HFF-Myc (cell line): ENCODE results near the gene TAF4.

Experiments
- DNase-seq: peaks from one replicate; pipeline ENCODE4 v3.0.0-alpha.2; 2011; ENCODE audit warnings: low read depth; ENCODE audit errors: extremely low read depth
- H3K4me3 ChIP-seq: replicated peaks from 2 replicates; pipeline ENCODE4 v1.5.1; 2011; ENCODE audit warnings: low read depth, mild to moderate bottlenecking, control low read depth, low read length
- TF ChIP-seq, protein P1 (sequence below): IDR thresholded peaks from 2 replicates; pipeline ENCODE4 v1.5.1; 2012; ENCODE audit warnings: mild to moderate bottlenecking, low read depth, low read length, control low read depth; ENCODE audit errors: missing control alignments

Gene TAF4

DNA sequence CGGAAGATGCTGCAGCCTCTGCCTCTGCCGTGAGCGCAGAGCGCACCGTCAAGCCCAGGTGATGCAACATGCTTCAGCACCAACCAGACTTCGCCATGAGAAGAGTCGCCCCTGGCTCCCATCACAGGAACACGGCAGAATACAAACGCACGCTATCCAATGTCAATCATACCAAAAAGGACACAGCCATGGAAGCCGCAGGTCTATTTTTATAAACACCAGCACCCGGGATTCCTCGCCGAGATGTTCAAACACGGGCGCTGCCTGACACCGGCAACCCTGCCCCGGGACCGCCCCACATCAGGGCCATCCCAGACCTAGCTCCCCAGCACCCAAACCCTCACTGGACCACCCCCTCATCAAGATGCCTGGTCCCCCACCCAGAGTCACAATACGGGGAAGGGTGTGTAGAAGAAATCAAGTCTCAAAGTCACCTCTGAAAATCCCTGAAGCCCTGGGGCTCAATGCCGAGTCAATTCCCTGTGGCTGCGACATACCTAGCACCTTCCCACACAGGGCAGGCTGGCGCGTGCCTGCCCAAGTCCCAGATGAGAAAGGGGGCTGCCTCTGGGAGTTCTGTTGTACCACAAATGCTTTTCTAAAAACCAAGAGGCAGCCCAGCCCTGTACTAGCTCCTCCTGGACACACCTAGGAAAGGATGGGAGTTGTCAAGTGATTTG lies 17.9 kb downstream of the TAF4 start:
- TF ChIP-seq, protein P1, sequence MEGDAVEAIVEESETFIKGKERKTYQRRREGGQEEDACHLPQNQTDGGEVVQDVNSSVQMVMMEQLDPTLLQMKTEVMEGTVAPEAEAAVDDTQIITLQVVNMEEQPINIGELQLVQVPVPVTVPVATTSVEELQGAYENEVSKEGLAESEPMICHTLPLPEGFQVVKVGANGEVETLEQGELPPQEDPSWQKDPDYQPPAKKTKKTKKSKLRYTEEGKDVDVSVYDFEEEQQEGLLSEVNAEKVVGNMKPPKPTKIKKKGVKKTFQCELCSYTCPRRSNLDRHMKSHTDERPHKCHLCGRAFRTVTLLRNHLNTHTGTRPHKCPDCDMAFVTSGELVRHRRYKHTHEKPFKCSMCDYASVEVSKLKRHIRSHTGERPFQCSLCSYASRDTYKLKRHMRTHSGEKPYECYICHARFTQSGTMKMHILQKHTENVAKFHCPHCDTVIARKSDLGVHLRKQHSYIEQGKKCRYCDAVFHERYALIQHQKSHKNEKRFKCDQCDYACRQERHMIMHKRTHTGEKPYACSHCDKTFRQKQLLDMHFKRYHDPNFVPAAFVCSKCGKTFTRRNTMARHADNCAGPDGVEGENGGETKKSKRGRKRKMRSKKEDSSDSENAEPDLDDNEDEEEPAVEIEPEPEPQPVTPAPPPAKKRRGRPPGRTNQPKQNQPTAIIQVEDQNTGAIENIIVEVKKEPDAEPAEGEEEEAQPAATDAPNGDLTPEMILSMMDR = no peak
- H3K4me3 ChIP-seq = no peak overlapping the region
- no peak for DNase-seq

- no peak for DNase-seq
- TF ChIP-seq, protein P1 = no peak
- H3K4me3 ChIP-seq = no peak overlapping the region
Observed at GRCh38 chr20:62046431-62046830, 19.2 kb downstream of the TAF4 start.

- TF ChIP-seq, protein P1 = no peak
- no peak overlapping the region for H3K4me3 ChIP-seq
- DNase-seq = no peak
Observed at GRCh38 chr20:62045529-62046285, 20.0 kb downstream of the TAF4 start.

GRCh38 chr20:62045118-62045517 lies 20.6 kb downstream of the TAF4 start:
- no peak overlapping the region for H3K4me3 ChIP-seq
- DNase-seq = no peak
- TF ChIP-seq, protein P1 = no peak

- H3K4me3 ChIP-seq = no peak overlapping the region
- no peak for DNase-seq
- TF ChIP-seq, protein P1 = no peak
Observed at GRCh38 chr20:62044631-62045030, 21.1 kb downstream of the TAF4 start.

DNA sequence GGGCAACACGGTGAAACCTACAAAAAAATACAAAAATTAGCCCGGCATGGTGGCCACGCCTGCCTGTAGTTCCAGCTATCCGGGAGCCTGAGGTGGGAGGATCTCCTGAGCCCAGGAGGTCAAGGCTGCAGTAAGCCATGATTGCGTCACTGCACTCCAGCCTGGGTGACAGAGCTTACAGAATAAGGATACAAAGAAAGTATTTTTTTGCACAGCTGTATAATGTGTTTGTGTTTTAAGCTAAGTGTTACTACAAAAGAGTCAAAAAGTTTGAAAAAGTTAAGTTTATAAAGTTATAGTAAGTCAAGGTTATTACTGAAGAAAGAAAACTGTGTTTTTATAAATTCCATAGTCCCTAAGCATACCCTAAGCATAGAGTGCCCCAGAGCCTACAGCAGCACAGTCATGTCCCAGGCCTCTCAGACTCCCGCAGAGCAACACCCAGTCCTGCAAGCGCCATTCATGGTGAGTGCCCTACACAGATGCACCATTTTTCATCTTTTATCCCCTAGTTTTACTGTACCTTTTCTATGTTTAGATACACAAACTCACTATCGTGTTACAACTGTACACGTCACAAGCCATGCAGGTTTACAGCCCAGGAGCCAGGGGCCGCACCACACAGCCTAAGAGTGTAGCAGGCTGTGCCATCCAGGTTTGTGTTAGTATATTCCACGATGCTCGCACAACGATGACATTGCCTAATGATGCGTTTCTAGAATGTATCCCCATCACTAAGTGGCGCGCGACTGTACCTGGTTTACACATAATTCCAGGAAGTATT lies 22.4 kb downstream of the TAF4 start:
- DNase-seq = no peak
- TF ChIP-seq, protein P1 = no peak
- H3K4me3 ChIP-seq = no peak overlapping the region
